HG02943 (cell line): ENCODE results near the gene HPGDS.
"Not testable (repeated sequence)": the region's sequence is repeated elsewhere in the genome, so short reads cannot be mapped to it uniquely, and the experiment has no call there.

Experiments used
- ATAC-seq: cut with Tn5 transposase; IDR thresholded peaks from one replicate; pipeline ENCODE4 v1.9.1; 2021; ENCODE audit warnings: mild to moderate bottlenecking, low read depth, moderate library complexity; ENCODE audit not compliant: unreplicated experiment

HPGDS gene

DNA sequence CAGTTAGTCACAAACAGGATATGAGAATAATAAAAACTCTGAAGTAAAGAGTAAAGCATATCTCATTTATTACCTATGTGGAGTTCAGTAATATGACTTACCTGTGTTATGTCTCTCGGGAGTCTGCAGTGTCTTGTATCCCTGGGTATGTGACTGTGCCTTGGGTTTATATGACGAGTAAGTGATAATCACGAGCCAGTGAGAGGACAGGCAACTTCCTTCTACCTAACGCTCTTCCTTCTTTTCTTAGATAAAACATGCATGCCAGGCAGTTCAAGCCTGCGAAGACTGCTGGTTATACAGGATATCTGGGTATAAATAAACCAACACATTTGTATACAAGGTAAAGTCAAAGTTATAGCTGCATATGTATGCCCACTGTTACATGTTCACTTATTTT, at the start of gene HPGDS:
Gene HPGDS, minus strand, starts transcription at position 143 of the 400 bp plus-strand sequence. CDS start 8,207 bp downstream, outside the sequence.
- no peak for ATAC-seq

- no peak for ATAC-seq
These were observed 48.3 kb upstream of the HPGDS start for GRCh38 chr4:94390804-94391410.

- ATAC-seq: no peak
These were observed 47.1 kb upstream of the HPGDS start for GRCh38 chr4:94389595-94390267.

DNA sequence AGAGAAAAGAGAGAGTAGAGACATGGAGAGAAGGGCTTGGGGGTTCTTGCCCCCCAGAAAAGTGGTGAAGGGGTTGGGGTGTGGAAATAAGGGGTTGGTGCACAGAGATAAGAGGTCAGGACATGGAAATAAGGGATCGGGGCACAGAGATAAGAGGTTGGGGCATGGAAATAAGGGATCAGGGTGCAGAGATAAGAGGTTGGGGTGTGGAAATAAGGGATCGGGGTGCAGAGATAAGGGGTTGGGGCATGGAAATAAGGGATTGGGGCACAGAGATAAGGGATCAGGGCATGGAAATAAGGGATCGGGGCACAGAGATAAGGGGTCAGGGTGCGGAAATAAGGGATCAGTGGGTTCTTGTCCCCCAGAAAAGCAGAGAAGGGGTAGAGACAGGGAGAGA, 45.3 kb upstream of the HPGDS start:
- not testable (repeated sequence) for ATAC-seq

- ATAC-seq: not testable (repeated sequence)
These were observed 42.8 kb upstream of the HPGDS start for GRCh38 chr4:94385452-94385851.

- not testable (repeated sequence) for ATAC-seq
These were observed 40.3 kb upstream of the HPGDS start for GRCh38 chr4:94382891-94383290.

DNA sequence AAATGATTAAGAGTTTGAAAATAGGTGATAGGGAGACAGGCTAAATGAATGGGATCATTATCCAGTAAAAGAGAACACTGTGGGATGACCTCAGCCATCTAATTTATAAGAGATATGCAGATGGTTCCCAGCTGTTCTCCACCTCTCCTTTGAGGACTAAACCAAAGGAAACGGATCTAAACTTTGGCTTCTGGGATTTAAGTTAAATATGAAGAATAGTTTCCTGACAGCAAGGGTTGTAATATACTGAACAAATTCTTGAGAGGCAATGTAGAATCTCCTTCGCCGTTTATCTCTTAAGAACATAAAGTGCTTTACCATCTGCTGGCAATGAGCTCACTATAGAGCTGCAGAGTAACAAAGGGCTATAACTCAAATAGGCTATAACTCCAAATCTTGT, 35.4 kb upstream of the HPGDS start:
- no peak for ATAC-seq

DNA sequence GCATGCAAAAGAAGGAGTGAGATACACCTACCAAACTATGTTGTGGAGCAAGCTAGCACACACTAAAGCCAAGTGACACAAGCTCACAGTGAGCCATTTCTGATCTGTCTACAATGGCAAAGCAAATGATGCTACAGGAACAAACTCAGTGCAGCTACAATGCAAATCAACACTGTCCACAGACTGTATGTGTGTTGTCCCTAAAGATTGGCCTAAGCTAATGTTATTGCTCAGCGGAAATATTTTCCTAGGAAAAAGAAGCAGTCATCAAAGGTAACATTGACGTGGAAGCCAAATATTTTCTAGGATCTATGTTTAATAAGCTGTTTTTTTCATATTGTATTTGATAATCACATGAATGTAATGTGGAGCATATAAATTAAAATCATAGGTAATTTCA, 34.7 kb upstream of the HPGDS start:
- no peak for ATAC-seq

GRCh38 chr4:94375364-94375763, 32.7 kb upstream of the HPGDS start:
- no peak for ATAC-seq

DNA sequence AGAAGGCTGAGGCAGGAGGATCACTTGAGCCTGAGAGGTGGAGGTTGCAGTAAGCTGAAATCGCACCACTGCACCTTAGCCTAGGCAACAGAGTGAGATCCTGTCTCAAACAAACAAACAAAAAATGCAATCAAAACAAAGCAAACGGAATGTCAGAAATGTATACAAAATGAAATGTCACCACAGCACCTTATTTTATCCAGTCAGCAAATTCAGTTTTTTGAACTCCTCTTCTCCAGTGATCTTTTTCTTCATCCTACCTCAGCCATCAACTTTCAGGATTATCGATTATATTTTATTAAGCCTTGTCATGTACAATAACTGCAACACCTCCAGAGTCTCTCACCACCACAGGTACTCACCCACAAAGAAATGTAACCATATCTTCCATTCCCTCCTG, 31.1 kb upstream of the HPGDS start:
- no peak for ATAC-seq

- no peak for ATAC-seq
These were observed 30.4 kb upstream of the HPGDS start for GRCh38 chr4:94372991-94373390.

DNA sequence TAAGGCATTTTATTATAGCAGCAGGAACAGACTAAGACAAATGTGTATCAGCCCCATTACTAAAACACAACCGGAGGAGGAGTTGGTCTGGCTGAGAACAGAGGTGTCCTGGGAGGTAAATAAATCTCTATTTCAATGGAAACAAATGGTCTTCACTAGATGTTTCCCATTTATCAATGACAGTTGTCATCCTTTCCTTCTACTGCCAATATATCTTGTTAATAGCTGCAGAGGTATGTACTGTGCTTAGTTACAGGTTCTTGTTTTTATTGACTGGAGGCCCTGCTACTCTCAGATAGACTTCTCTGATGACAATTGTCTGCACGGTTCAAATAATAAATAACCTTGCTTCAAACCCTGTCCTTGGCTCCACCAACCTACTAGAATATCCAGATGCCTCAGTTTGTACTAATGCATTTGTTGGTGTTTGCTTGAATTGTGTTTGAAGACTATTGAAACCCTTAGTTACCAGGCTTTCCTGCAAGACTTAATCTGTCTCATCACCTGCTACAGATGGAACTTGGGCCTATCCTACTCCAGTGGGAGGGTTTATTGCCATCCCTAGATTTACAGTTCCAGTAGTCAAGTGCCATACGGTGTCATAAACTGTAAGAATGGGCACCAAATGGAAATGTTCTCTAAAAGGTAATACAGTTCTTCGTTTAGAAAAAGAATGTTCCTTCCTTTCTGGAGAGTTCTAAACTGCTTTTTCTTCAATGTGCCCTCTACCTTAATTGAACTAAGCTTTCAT, 29.8 kb upstream of the HPGDS start:
- ATAC-seq: no peak

GRCh38 chr4:94371290-94371689, 28.7 kb upstream of the HPGDS start:
- no peak for ATAC-seq

- no peak for ATAC-seq
These were observed 28.1 kb upstream of the HPGDS start for GRCh38 chr4:94370533-94371254.

- no peak for ATAC-seq
These were observed 26.4 kb upstream of the HPGDS start for GRCh38 chr4:94369046-94369445.

GRCh38 chr4:94368459-94368858, 25.8 kb upstream of the HPGDS start:
- ATAC-seq: no peak

- ATAC-seq: no peak
These were observed 22.7 kb upstream of the HPGDS start for GRCh38 chr4:94365304-94365703.

- ATAC-seq: no peak
These were observed 21.9 kb upstream of the HPGDS start for GRCh38 chr4:94364527-94364926.

GRCh38 chr4:94363136-94363655, 20.6 kb upstream of the HPGDS start:
- ATAC-seq: no peak

DNA sequence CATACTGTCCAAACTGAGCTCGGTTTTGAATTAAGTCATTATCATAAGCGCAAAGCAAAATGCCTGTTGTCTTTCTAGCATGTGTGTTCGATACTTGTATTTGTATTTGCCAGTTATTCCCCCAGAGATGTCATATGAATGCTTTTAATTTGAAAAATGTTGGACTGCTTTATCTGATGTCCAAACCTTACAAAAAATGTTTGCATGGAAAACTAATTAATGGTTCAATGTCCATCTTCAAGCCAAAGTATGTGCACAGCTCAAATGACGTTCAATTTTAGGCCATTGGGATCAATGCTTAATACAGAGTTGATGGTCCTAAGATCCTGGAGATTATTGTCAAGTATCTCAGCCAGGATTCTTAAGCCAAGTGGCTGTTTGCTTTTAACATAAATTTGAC, 17.2 kb upstream of the HPGDS start:
- ATAC-seq: no peak

GRCh38 chr4:94359221-94359620, 16.6 kb upstream of the HPGDS start:
- no peak for ATAC-seq
